ENCODE data around the gene HIPK3.

DNA sequence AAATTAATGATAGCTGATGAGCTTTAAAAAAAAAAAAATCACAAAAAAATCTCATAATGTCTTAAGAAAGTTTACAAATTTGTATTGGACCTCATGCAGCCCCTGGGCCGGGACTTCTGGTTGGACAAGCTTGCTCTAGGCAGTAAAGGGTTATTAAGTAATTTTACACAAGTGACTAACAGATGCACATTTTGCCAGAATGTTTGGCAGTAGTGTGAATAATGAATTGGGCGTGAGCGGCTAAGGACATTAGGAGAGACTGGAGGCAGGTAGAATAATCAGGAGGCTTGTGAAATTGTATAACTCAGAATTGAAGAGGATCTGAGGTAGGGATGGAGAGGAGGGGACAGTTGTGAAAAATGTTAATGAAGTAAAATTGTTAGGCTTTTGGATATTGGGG is 77.4 kb downstream of the HIPK3 start:
- TF ChIP-seq, protein P1, sequence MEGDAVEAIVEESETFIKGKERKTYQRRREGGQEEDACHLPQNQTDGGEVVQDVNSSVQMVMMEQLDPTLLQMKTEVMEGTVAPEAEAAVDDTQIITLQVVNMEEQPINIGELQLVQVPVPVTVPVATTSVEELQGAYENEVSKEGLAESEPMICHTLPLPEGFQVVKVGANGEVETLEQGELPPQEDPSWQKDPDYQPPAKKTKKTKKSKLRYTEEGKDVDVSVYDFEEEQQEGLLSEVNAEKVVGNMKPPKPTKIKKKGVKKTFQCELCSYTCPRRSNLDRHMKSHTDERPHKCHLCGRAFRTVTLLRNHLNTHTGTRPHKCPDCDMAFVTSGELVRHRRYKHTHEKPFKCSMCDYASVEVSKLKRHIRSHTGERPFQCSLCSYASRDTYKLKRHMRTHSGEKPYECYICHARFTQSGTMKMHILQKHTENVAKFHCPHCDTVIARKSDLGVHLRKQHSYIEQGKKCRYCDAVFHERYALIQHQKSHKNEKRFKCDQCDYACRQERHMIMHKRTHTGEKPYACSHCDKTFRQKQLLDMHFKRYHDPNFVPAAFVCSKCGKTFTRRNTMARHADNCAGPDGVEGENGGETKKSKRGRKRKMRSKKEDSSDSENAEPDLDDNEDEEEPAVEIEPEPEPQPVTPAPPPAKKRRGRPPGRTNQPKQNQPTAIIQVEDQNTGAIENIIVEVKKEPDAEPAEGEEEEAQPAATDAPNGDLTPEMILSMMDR (conservative IDR thresholded peaks at IDR 0.05): no peak
- TF ChIP-seq EZH2 (IDR thresholded peaks at IDR 0.05; ENCODE audit: low read depth): no peak
